CD14-positive monocyte (primary cell): ENCODE measurements around the gene STAM. TPM values are rescaled to one million over a fixed set of nuclear protein-coding genes. Genes with fewer than 3 reads are reported as not detected.
"Not testable (repeated sequence)": the region's sequence is repeated elsewhere in the genome, so short reads cannot be mapped to it uniquely, and the experiment has no call there.

Experiments
- DNase-seq, 3 donors: peaks; one replicate each; pipeline ENCODE4 v3.0.0-alpha.2; 2011 to 2022
- H2AFZ ChIP-seq: 2 replicates; pipeline ENCODE4 v1.6.0; 2012; ENCODE audit warnings: mild to moderate bottlenecking, low read depth, low read length, inconsistent platforms; ENCODE audit not compliant: insufficient read depth, poor library complexity, severe bottlenecking
- H3K27ac ChIP-seq, 2 donors: 1 replicate in 1 of 2; 2 replicates in 1 of 2; pipeline ENCODE4 v1.5.1; 2012 to 2013; ENCODE audit warnings: low read length in 2 of 2, control low read depth in 1 of 2, inconsistent platforms in 1 of 2, low read depth in 1 of 2, mild to moderate bottlenecking in 1 of 2
- H3K27me3 ChIP-seq, 2 donors: one replicate each; pipeline versions ENCODE4 v1.6.0 to v1.6.1; 2011 to 2013; ENCODE audit warnings: low read length in 2 of 2; ENCODE audit not compliant: control insufficient read depth in 2 of 2, insufficient read depth in 2 of 2
- H3K36me3 ChIP-seq, 2 donors: replicated peaks in 1 of 2; 1 replicate in 1 of 2; 2 replicates in 1 of 2; pipeline versions ENCODE4 v1.5.1 to v1.6.1; 2012 to 2013; ENCODE audit warnings: low read length in 2 of 2, control low read depth in 1 of 2, inconsistent platforms in 1 of 2, mild to moderate bottlenecking in 1 of 2; ENCODE audit not compliant: insufficient read depth in 2 of 2, control insufficient read depth in 1 of 2
- H3K4me1 ChIP-seq, 2 donors: 1 replicate in 1 of 2; 2 replicates in 1 of 2; pipeline versions ENCODE4 v1.5.1 to v1.6.1; 2012 to 2013; ENCODE audit warnings: low read length in 2 of 2, control low read depth in 1 of 2, inconsistent platforms in 1 of 2, mild to moderate bottlenecking in 1 of 2, moderate library complexity in 1 of 2; ENCODE audit not compliant: insufficient read depth in 2 of 2, control insufficient read depth in 1 of 2
- H3K4me2 ChIP-seq: replicated peaks from 2 replicates; pipeline ENCODE3; 2012; ENCODE audit warnings: low read length, moderate library complexity, mild to moderate bottlenecking; ENCODE audit not compliant: poor library complexity, severe bottlenecking; ENCODE audit errors: extremely low read depth
- H3K4me3 ChIP-seq, 3 experiments: fragments of 200-600 bp in 1 of 3; sonication (generic) in 1 of 3; replicated peaks in 1 of 3; 1 replicate in 2 of 3; 2 replicates in 1 of 3; pipeline ENCODE4 v1.5.1; 2011 to 2013; ENCODE audit warnings: low read length in 3 of 3, mild to moderate bottlenecking in 3 of 3, control low read depth in 2 of 3, low read depth in 2 of 3, inconsistent platforms in 1 of 3, moderate library complexity in 1 of 3
- H3K79me2 ChIP-seq: 2 replicates; pipeline ENCODE4 v1.6.0; 2012; ENCODE audit warnings: mild to moderate bottlenecking, control low read depth, inconsistent platforms, low read length, moderate library complexity; ENCODE audit not compliant: insufficient read depth
- H3K9ac ChIP-seq: 2 replicates; pipeline ENCODE4 v1.6.0; 2017; ENCODE audit warnings: low read length, mild to moderate bottlenecking; ENCODE audit not compliant: insufficient read depth, poor library complexity, severe bottlenecking
- H3K9me3 ChIP-seq, 2 donors: replicated peaks in 1 of 2; 1 replicate in 1 of 2; 2 replicates in 1 of 2; pipeline versions ENCODE4 v1.5.1 to v1.6.1; 2012 to 2013; ENCODE audit warnings: low read length in 2 of 2, control low read depth in 1 of 2; ENCODE audit not compliant: control insufficient read depth in 1 of 2, insufficient read depth in 1 of 2
- H4K20me1 ChIP-seq: 2 replicates; pipeline ENCODE4 v1.6.0; 2012; ENCODE audit warnings: mild to moderate bottlenecking, low read length, control low read depth, moderate library complexity; ENCODE audit not compliant: insufficient read depth
- H3K27ac Mint-ChIP-seq, 7 donors: one replicate each; pipeline ENCODE4 v1.8.0; 2020; ENCODE audit warnings: mild to moderate bottlenecking in 7 of 7, mixed read lengths in 7 of 7, moderate library complexity in 6 of 7, inconsistent platforms in 2 of 7
- H3K27me3 Mint-ChIP-seq, 3 donors: one replicate each; pipeline ENCODE4 v1.8.0; 2021 to 2022; ENCODE audit warnings: low read depth in 3 of 3, mild to moderate bottlenecking in 3 of 3, mixed read lengths in 3 of 3, moderate library complexity in 3 of 3, inconsistent platforms in 1 of 3
- H3K36me3 Mint-ChIP-seq, 2 donors: one replicate each; pipeline ENCODE4 v1.8.0; 2020; ENCODE audit warnings: mixed read lengths in 2 of 2, inconsistent platforms in 1 of 2, mild to moderate bottlenecking in 1 of 2
- H3K4me1 Mint-ChIP-seq: one replicate; pipeline ENCODE4 v1.8.0; 2020; ENCODE audit warnings: mild to moderate bottlenecking, mixed read lengths
- H3K4me3 Mint-ChIP-seq, 2 donors: one replicate each; pipeline ENCODE4 v1.8.0; 2020; ENCODE audit warnings: mild to moderate bottlenecking in 2 of 2, mixed read lengths in 2 of 2, moderate library complexity in 1 of 2
- H3K9me3 Mint-ChIP-seq, 7 donors: one replicate each; pipeline ENCODE4 v1.8.0; 2020 to 2022; ENCODE audit warnings: mixed read lengths in 7 of 7, mild to moderate bottlenecking in 6 of 7, moderate library complexity in 6 of 7, inconsistent platforms in 2 of 7
- WGBS: methylation state at CpG from one replicate; pipeline ENCODE4 v1.1.5; 2013; ENCODE audit warnings: missing lambda C conversion rate; ENCODE audit not compliant: insufficient coverage; 5-methylcytosine and 5-hydroxymethylcytosine counted together
- intact Hi-C, 2 donors: fragments of 100-400 bp; cut with micrococcal nuclease; formaldehyde crosslinking; loops; one replicate each; pipeline versions ENCODE4 v1.15.0 to v1.15.1; 2023
- polyA plus RNA-seq, 3 donors: library from polyadenylated mRNA; depleted of rRNA in 1 of 3; unstranded in 2 of 3; stranded (reverse) in 1 of 3; fragments of 300-500 nt in 2 of 3; fragments of >200 nt in 1 of 3; fragmentation: Illumina TruSeq in 2 of 3; gene quantifications; 1 replicate in 2 of 3; 2 replicates in 1 of 3; pipeline ENCODE4 v1.2.3, GENCODE V29; 2012 to 2021
- TF ChIP-seq, protein P1 (sequence below): fragments of 200-600 bp; IDR thresholded peaks from one replicate; pipeline ENCODE4 v1.8.0; 2022; ENCODE audit warnings: antibody characterized with exemption, mild to moderate bottlenecking

The STAM gene
- polyA plus RNA-seq, 3 donors: 5.5 to 16.4 (median 5.9) TPM

DNA sequence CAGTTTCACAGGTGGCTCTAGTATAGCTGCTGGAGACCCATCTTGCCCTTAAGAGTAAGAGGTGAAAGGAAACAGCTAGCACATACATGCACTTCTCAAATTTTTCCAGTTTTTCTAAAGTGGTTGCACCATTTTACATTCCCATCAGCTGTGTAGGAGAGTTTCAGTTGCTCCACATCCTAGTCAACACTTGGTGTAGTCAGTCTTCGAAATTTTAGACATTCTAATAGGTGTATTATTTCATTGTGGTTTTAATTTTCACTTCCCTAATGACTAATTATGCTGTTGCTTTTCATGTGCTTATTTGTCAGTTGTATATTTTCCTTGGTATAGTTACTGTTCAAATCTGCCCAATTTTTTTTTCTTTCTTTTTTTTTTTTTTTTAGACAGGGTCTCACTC, 17.3 kb upstream of the STAM start:
- H3K79me2 ChIP-seq: no peaks in the 10 kb centered on the region
- WGBS: no CpG with 5 or more reads among the region's 1 CpG
- H3K4me3 Mint-ChIP-seq: no peak overlapping the region
- no peaks in the 10 kb centered on the region for H3K4me1 Mint-ChIP-seq
- H3K4me2 ChIP-seq: no peak overlapping the region
- intact Hi-C loops: no loop called here
- no peak overlapping the region for H2AFZ ChIP-seq
- H3K36me3 Mint-ChIP-seq: no peaks in the 10 kb centered on the region
- no peaks in the 10 kb centered on the region for H3K9me3 ChIP-seq
- no peak overlapping the region for H3K4me3 ChIP-seq
- H4K20me1 ChIP-seq: no peaks in the 10 kb centered on the region
- peaks cover 0 to 17% (median 4%) of the 10 kb centered on the region in 7 donors for H3K9me3 Mint-ChIP-seq
- peaks cover 0 to 2% of the 10 kb centered on the region in 2 donors for H3K27me3 ChIP-seq
- peaks cover 0 to 8% (median 5%) of the 10 kb centered on the region in 3 donors for H3K27me3 Mint-ChIP-seq
- H3K9ac ChIP-seq: no peak overlapping the region
- no peak overlapping the region for H3K27ac ChIP-seq
- no peaks in the 10 kb centered on the region for H3K4me1 ChIP-seq
- TF ChIP-seq, protein P1, sequence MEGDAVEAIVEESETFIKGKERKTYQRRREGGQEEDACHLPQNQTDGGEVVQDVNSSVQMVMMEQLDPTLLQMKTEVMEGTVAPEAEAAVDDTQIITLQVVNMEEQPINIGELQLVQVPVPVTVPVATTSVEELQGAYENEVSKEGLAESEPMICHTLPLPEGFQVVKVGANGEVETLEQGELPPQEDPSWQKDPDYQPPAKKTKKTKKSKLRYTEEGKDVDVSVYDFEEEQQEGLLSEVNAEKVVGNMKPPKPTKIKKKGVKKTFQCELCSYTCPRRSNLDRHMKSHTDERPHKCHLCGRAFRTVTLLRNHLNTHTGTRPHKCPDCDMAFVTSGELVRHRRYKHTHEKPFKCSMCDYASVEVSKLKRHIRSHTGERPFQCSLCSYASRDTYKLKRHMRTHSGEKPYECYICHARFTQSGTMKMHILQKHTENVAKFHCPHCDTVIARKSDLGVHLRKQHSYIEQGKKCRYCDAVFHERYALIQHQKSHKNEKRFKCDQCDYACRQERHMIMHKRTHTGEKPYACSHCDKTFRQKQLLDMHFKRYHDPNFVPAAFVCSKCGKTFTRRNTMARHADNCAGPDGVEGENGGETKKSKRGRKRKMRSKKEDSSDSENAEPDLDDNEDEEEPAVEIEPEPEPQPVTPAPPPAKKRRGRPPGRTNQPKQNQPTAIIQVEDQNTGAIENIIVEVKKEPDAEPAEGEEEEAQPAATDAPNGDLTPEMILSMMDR: no peak
- H3K27ac Mint-ChIP-seq: no peak overlapping the region
- H3K36me3 ChIP-seq: no peaks in the 10 kb centered on the region
- DNase-seq: peak in 1 of 3 donors; percentile 10

DNA sequence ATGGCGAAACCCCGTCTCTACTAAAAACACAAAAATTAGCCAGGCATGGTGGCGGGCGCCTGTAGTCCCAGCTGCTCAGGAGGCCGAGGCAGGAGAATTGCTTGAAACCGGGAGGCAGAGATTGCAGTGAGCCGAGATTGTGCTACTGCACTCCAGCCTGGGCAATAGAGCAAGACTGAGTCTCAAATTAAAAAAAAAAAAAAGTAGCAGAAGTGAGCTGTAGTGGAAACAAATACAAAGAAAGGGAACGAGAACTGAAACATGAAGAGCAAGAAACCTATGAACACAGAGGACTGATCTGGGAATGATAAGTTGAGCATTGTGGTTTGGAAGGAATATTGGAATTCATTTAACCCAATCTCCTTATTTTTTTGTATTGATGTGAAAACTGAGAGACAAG, 11.4 kb upstream of the STAM start:
- intact Hi-C loops, H3K9me3 ChIP-seq, H3K4me3 ChIP-seq, H3K27ac Mint-ChIP-seq, H3K4me1 ChIP-seq, DNase-seq, H3K4me2 ChIP-seq, H3K79me2 ChIP-seq, H3K9me3 Mint-ChIP-seq, H3K36me3 Mint-ChIP-seq, H2AFZ ChIP-seq, H3K4me3 Mint-ChIP-seq, H3K27me3 Mint-ChIP-seq, H3K27me3 ChIP-seq, H3K4me1 Mint-ChIP-seq, H3K36me3 ChIP-seq, H3K9ac ChIP-seq, H3K27ac ChIP-seq, H4K20me1 ChIP-seq: not testable (repeated sequence)
- WGBS: 97% methylated on average over 5 of the region's 8 CpGs
